GM23338 (cell line): ENCODE results near the gene ACYP2. TPM values are rescaled to one million over a fixed set of nuclear protein-coding genes. Genes with fewer than 3 reads are reported as not detected.

Experiments
- ATAC-seq: fragments of 200-7000 bp; cut with Tn5 transposase; 3 replicates; pipeline ENCODE4 v1.9.1; 2020
- DNase-seq: peaks from one replicate; pipeline ENCODE4 v3.0.0-alpha.2; 2015; ENCODE audit warnings: low spot score
- H2AFZ ChIP-seq: fragments of 200-600 bp; sonication (generic); 2 replicates; pipeline ENCODE4 v1.8.0; 2016; ENCODE audit warnings: antibody characterized with exemption, mild to moderate bottlenecking, moderate library complexity
- H3F3A ChIP-seq: fragments of 200-600 bp; sonication (generic); replicated peaks from 2 replicates; pipeline ENCODE4 v1.8.0; 2017; ENCODE audit warnings: antibody characterized with exemption, mixed run types, low read depth
- H3K27ac ChIP-seq: fragments of 200-600 bp; sonication (generic); 2 replicates; pipeline ENCODE4 v1.6.1; 2016; ENCODE audit warnings: low read depth
- H3K27me3 ChIP-seq: fragments of 200-600 bp; sonication (generic); 2 replicates; pipeline ENCODE4 v1.8.0; 2016; ENCODE audit warnings: mild to moderate bottlenecking, mixed run types, moderate library complexity; ENCODE audit not compliant: insufficient read depth
- H3K36me3 ChIP-seq: fragments of 200-600 bp; sonication (generic); 2 replicates; pipeline ENCODE4 v1.8.0; 2016; ENCODE audit warnings: mild to moderate bottlenecking; ENCODE audit not compliant: insufficient read depth
- H3K4me1 ChIP-seq: fragments of 200-600 bp; sonication (generic); 2 replicates; pipeline ENCODE4 v1.8.0; 2016; ENCODE audit warnings: mild to moderate bottlenecking, moderate library complexity; ENCODE audit not compliant: insufficient read depth
- H3K4me2 ChIP-seq: fragments of 200-600 bp; sonication (generic); 2 replicates; pipeline ENCODE4 v1.7.1; 2017; ENCODE audit warnings: mixed run types
- H3K4me3 ChIP-seq: fragments of 200-600 bp; sonication (generic); 2 replicates; pipeline ENCODE4 v1.6.1; 2016; ENCODE audit warnings: mixed run types
- H3K79me2 ChIP-seq: fragments of 200-600 bp; sonication (generic); replicated peaks from 2 replicates; pipeline ENCODE4 v1.8.0; 2017; ENCODE audit warnings: mild to moderate bottlenecking; ENCODE audit not compliant: insufficient read depth
- H3K9me2 ChIP-seq: fragments of 200-600 bp; sonication (generic); 2 replicates; pipeline ENCODE4 v1.8.0; 2017; ENCODE audit not compliant: insufficient read depth
- H4K20me1 ChIP-seq: fragments of 200-600 bp; sonication (generic); replicated peaks from 2 replicates; pipeline ENCODE4 v1.8.0; 2017; ENCODE audit warnings: mild to moderate bottlenecking; ENCODE audit not compliant: insufficient read depth
- H3K27ac Mint-ChIP-seq: 2 replicates; pipeline ENCODE4 v1.8.0; 2020; ENCODE audit warnings: inconsistent platforms, mild to moderate bottlenecking, moderate library complexity, mixed read lengths
- H3K27me3 Mint-ChIP-seq: 3 replicates; pipeline ENCODE4 v1.8.0; 2022; ENCODE audit warnings: low read depth, mild to moderate bottlenecking, moderate library complexity, mixed read lengths, inconsistent platforms; ENCODE audit not compliant: insufficient read depth, poor library complexity
- H3K36me3 Mint-ChIP-seq: 3 replicates; pipeline ENCODE4 v1.8.0; 2021; ENCODE audit warnings: low read depth, mild to moderate bottlenecking, inconsistent platforms, moderate library complexity, mixed read lengths
- H3K4me1 Mint-ChIP-seq: 3 replicates; pipeline ENCODE4 v1.8.0; 2020; ENCODE audit warnings: mild to moderate bottlenecking, inconsistent platforms, mixed read lengths
- H3K4me3 Mint-ChIP-seq: 3 replicates; pipeline ENCODE4 v1.8.0; 2021; ENCODE audit warnings: moderate library complexity, mild to moderate bottlenecking, inconsistent platforms, mixed read lengths
- H3K9me3 Mint-ChIP-seq: 3 replicates; pipeline ENCODE4 v1.8.0; 2020; ENCODE audit warnings: moderate library complexity, mild to moderate bottlenecking, inconsistent platforms, mixed read lengths
- CREB1 ChIP-seq: fragments of 250-450 bp; sonication (Bioruptor Pico); IDR thresholded peaks from 2 replicates; pipeline ENCODE4 v1.5.0; 2020; ENCODE audit warnings: low read depth, mild to moderate bottlenecking, moderate library complexity
- ETS1 ChIP-seq: IDR thresholded peaks from 2 replicates; pipeline ENCODE4 v1.6.1; 2016; ENCODE audit warnings: antibody characterized with exemption
- EZH2 ChIP-seq: fragments of 200-600 bp; sonication (generic); IDR thresholded peaks from one replicate; pipeline ENCODE4 v1.8.0; 2017; ENCODE audit warnings: antibody characterized with exemption, mild to moderate bottlenecking, low read depth; ENCODE audit not compliant: unreplicated experiment
- EZH2phosphoT487 ChIP-seq: fragments of 200-600 bp; sonication (generic); IDR thresholded peaks from one replicate; pipeline ENCODE4 v1.8.1; 2018; ENCODE audit warnings: antibody characterized with exemption; ENCODE audit not compliant: unreplicated experiment
- NANOG ChIP-seq: IDR thresholded peaks from 2 replicates; pipeline ENCODE4 v1.6.1; 2016; ENCODE audit warnings: antibody characterized with exemption, borderline replicate concordance
- POLR2AphosphoS5 ChIP-seq: IDR thresholded peaks from 2 replicates; pipeline ENCODE4 v1.6.1; 2016; ENCODE audit warnings: antibody characterized with exemption, low read depth
- REST ChIP-seq: IDR thresholded peaks from one replicate; pipeline ENCODE4 v1.6.1; 2018; ENCODE audit warnings: antibody characterized with exemption; ENCODE audit not compliant: unreplicated experiment
- STAT1 ChIP-seq: IDR thresholded peaks from one replicate; pipeline ENCODE4 v1.6.1; 2016; ENCODE audit warnings: antibody characterized with exemption; ENCODE audit not compliant: unreplicated experiment
- ZNF114 ChIP-seq: fragments of 250-450 bp; sonication (Bioruptor Pico); IDR thresholded peaks from 2 replicates; pipeline ENCODE4 v1.5.0; 2020; ENCODE audit warnings: mild to moderate bottlenecking, moderate library complexity
- ZNF331 ChIP-seq: fragments of 250-450 bp; sonication (Bioruptor Pico); IDR thresholded peaks from 2 replicates; pipeline ENCODE4 v1.5.0; 2020; ENCODE audit warnings: low read depth, mild to moderate bottlenecking, moderate library complexity
- polyA plus RNA-seq: library from polyadenylated mRNA; unstranded; fragments of >200 nt; fragmentation: Nextera tagmentation; extraction: Ambion mirVana; gene quantifications from 2 replicates; pipeline ENCODE4 v1.2.1, GENCODE V29; 2016
- total RNA-seq: library from RNA; depleted of rRNA; stranded (reverse); fragments of >200 nt; shearing (Covaris generic); gene quantifications from 2 replicates; pipeline ENCODE4 v1.2.3, GENCODE V29; 2014

ACYP2 gene
- total and polyA plus RNA-seq, 2 experiments from 2014 or later = 2.3 to 15.5 TPM

- Mint-ChIP-seq H3K4me3 (no peak overlapping the region), H3K9me3 (no peaks in the 10 kb centered on the region), H3K4me1 (no peaks in the 10 kb centered on the region), H3K27me3 (no peaks in the 10 kb centered on the region), H3K36me3 (no peaks in the 10 kb centered on the region), H3K27ac (no peak overlapping the region)
- ATAC-seq = no peak
- no peaks in the 10 kb centered on the region for H3F3A ChIP-seq
- H3K27me3 ChIP-seq = no peaks in the 10 kb centered on the region
- H3K79me2 ChIP-seq = no peaks in the 10 kb centered on the region
- H3K27ac ChIP-seq = no peak overlapping the region
- no peak overlapping the region for H3K4me3 ChIP-seq
- no peaks in the 10 kb centered on the region for H3K4me1 ChIP-seq
- no peaks in the 10 kb centered on the region for H4K20me1 ChIP-seq
- H3K9me2 ChIP-seq = no peaks in the 10 kb centered on the region
- H2AFZ ChIP-seq = no peak overlapping the region
- no peak for TF ChIP-seq REST
- TF ChIP-seq STAT1 = no peak
- no peak for TF ChIP-seq POLR2AphosphoS5
- TF ChIP-seq ZNF114 (CRISPR knock-in tag) = no peak
- no peak for TF ChIP-seq EZH2
- TF ChIP-seq EZH2phosphoT487 = no peak
- TF ChIP-seq NANOG = no peak
- TF ChIP-seq ZNF331 = no peak
- no peak overlapping the region for H3K4me2 ChIP-seq
- no peak for DNase-seq
- H3K36me3 ChIP-seq = no peaks in the 10 kb centered on the region
These were observed 92.3 kb downstream of the ACYP2 start for GRCh38 chr2:54207666-54208195.

GRCh38 chr2:54208364-54209240, 93.2 kb downstream of the ACYP2 start:
- Histone ChIP-seq H3K9me2 (no peaks in the 10 kb centered on the region), H3K4me3 (no peak overlapping the region), H3K4me1 (no peaks in the 10 kb centered on the region), H3F3A (no peaks in the 10 kb centered on the region), H3K27me3 (no peaks in the 10 kb centered on the region), H3K27ac (no peak overlapping the region), H3K4me2 (no peak overlapping the region), H2AFZ (no peak overlapping the region; the same call in 1 of the 2 replicates), H3K79me2 (no peaks in the 10 kb centered on the region), H4K20me1 (no peaks in the 10 kb centered on the region), H3K36me3 (no peaks in the 10 kb centered on the region)
- DNase-seq = no peak
- Mint-ChIP-seq H3K9me3 (peaks cover 3% of the 10 kb centered on the region; the same call in 1 of the 3 replicates), H3K27ac (peak overlapping the region; percentile 5; the same call in 1 of the 2 replicates), H3K27me3 (no peaks in the 10 kb centered on the region), H3K36me3 (no peaks in the 10 kb centered on the region), H3K4me3 (no peak overlapping the region), H3K4me1 (no peaks in the 10 kb centered on the region)
- TF ChIP-seq EZH2phosphoT487 (no peak), CREB1 (CRISPR knock-in tag) (no peak), ZNF114 (CRISPR knock-in tag) (no peak), REST (no peak), EZH2 (no peak), NANOG (no peak), STAT1 (no peak), ETS1 (no peak), ZNF331 (no peak)
- no peak for ATAC-seq
